ENCODE measurements around the gene PRXL2B. TPM values are rescaled to one million over a fixed set of nuclear protein-coding genes. Genes with fewer than 3 reads are reported as not detected.

The PRXL2B gene
- total RNA-seq, 1 experiment from 2014 or later = 40.7 TPM

GRCh38 chr1:2635361-2636010 lies 48.9 kb downstream of the PRXL2B start:
- no peak overlapping the region for H2BK20ac ChIP-seq (ENCODE audit: low read depth, low read length, poor library complexity, severe bottlenecking)
- no peak for TF ChIP-seq CTCF (conservative IDR thresholded peaks at IDR 0.05)
- H3K9ac ChIP-seq (ENCODE audit: extremely low read depth, insufficient read length, low read length) = no peak overlapping the region
- H2BK5ac ChIP-seq (ENCODE audit: insufficient read length, low read length) = no peak overlapping the region
- no peak for DNase-seq
- H3K79me1 ChIP-seq (ENCODE audit: insufficient read depth, low read depth, low read length, poor library complexity, severe bottlenecking) = no peaks in the 10 kb centered on the region
- no peak overlapping the region for H3K4me2 ChIP-seq (ENCODE audit: insufficient read depth, insufficient read length, low read length)
- no peak overlapping the region for H3K18ac ChIP-seq (ENCODE audit: insufficient read length, low read depth, low read length)
- H3K27ac ChIP-seq (ENCODE audit: insufficient read length, low read depth, low read length) = no peak overlapping the region
- H2BK120ac ChIP-seq (ENCODE audit: low read depth, low read length, poor library complexity, severe bottlenecking) = no peak overlapping the region
- no peaks in the 10 kb centered on the region for H3K4me1 ChIP-seq (ENCODE audit: insufficient read depth, low read length)
- Mint-ChIP-seq H3K36me3 (ENCODE audit: insufficient read depth in 1 of 3, low read depth in 3 of 3) (peaks cover 4 to 13% (median 8%) of the 10 kb centered on the region in 3 experiments), H3K4me1 (peaks cover 14 to 24% of the 10 kb centered on the region in 2 experiments), H3K27me3 (ENCODE audit: low read depth) (peaks cover 62% of the 10 kb centered on the region), H3K4me3 (no peak overlapping the region), H3K9me3 (peaks cover 19 to 23% of the 10 kb centered on the region in 2 experiments), H3K27ac (no peak overlapping the region)
- no peak overlapping the region for H4K5ac ChIP-seq (ENCODE audit: insufficient read length, low read depth, low read length)
- no peak overlapping the region for H2BK15ac ChIP-seq (ENCODE audit: low read depth, low read length)
- H3T11ph ChIP-seq (ENCODE audit: low read length) = no peak overlapping the region
- H3K79me2 ChIP-seq (ENCODE audit: insufficient read depth, low read length) = no peaks in the 10 kb centered on the region
- no peak overlapping the region for H2AFZ ChIP-seq (ENCODE audit: low read length)
- peaks cover 2% of the 10 kb centered on the region for H4K20me1 ChIP-seq (ENCODE audit: control insufficient read depth, insufficient read depth, insufficient read length)
- H4K8ac ChIP-seq (replicated peaks; ENCODE audit: insufficient read length, low read depth, low read length) = no peak overlapping the region
- no peak overlapping the region for H4K91ac ChIP-seq (ENCODE audit: insufficient read length, low read depth, low read length)
- no peak overlapping the region for H3K56ac ChIP-seq (ENCODE audit: insufficient read length, low read depth, low read length)
- H3K14ac ChIP-seq (ENCODE audit: insufficient read depth, low read length) = no peak overlapping the region
- H2BK12ac ChIP-seq (ENCODE audit: insufficient read length, low read depth, low read length) = no peak overlapping the region
- no peak overlapping the region for H3K23ac ChIP-seq (ENCODE audit: insufficient read length, low read depth, low read length)
- H3K27me3 ChIP-seq (ENCODE audit: insufficient read depth, low read length) = peaks cover 1% of the 10 kb centered on the region; the same call in 1 of the 2 replicates
- no peaks in the 10 kb centered on the region for H3K23me2 ChIP-seq (ENCODE audit: insufficient read length, low read depth, low read length, poor library complexity, severe bottlenecking)
- no peak overlapping the region for H2AK5ac ChIP-seq (ENCODE audit: insufficient read length, low read length)
- peaks cover 6% of the 10 kb centered on the region for H3K9me3 ChIP-seq (ENCODE audit: control insufficient read depth, low read depth, low read length)
- no peak overlapping the region for H3K4ac ChIP-seq (ENCODE audit: low read depth, low read length)
- no CpG with 5 or more reads among the region's 10 CpGs for WGBS (ENCODE audit: extremely low coverage, insufficient read length, low lambda C conversion rate)
